ENCODE measurements around the gene ZNF611.
"Not testable (repeated sequence)": the region's sequence is repeated elsewhere in the genome, so short reads cannot be mapped to it uniquely, and the experiment has no call there.

The ZNF611 gene

GRCh38 chr19:52734331-52734892 is 432 bp downstream of the ZNF611 start:
- H3K36me3 ChIP-seq (ENCODE audit: control insufficient read depth, insufficient read depth, low read length), result no peaks in the 10 kb centered on the region
- no peaks in the 10 kb centered on the region for H3K27me3 ChIP-seq (ENCODE audit: control insufficient read depth, insufficient read depth, low read length)
- H3K4me3 ChIP-seq (ENCODE audit: low read length), result peak overlapping the region; percentile 82
- peak overlapping the region; percentile 88 for H3K27ac ChIP-seq (ENCODE audit: low read depth, low read length)
- H3K4me1 ChIP-seq (ENCODE audit: control insufficient read depth, insufficient read depth, low read length), result no peaks in the 10 kb centered on the region
- H3K9ac ChIP-seq (ENCODE audit: low read length), result peak overlapping the region; percentile 73

- H3K9ac ChIP-seq (ENCODE audit: low read length); H3K36me3 ChIP-seq (ENCODE audit: control insufficient read depth, insufficient read depth, low read length); H3K27ac ChIP-seq (ENCODE audit: low read depth, low read length); H3K4me1 ChIP-seq (ENCODE audit: control insufficient read depth, insufficient read depth, low read length); H3K4me3 ChIP-seq (ENCODE audit: low read length); H3K27me3 ChIP-seq (ENCODE audit: control insufficient read depth, insufficient read depth, low read length): not testable (repeated sequence)
These were observed 8.8 kb downstream of the ZNF611 start for GRCh38 chr19:52726051-52726450.

GRCh38 chr19:52725528-52725961 is 9.3 kb downstream of the ZNF611 start:
- Histone ChIP-seq H3K9ac (ENCODE audit: low read length) (no peak overlapping the region), H3K36me3 (ENCODE audit: control insufficient read depth, insufficient read depth, low read length) (peaks cover 5% of the 10 kb centered on the region), H3K4me3 (ENCODE audit: low read length) (no peak overlapping the region), H3K4me1 (ENCODE audit: control insufficient read depth, insufficient read depth, low read length) (no peaks in the 10 kb centered on the region), H3K27ac (ENCODE audit: low read depth, low read length) (no peak overlapping the region), H3K27me3 (ENCODE audit: control insufficient read depth, insufficient read depth, low read length) (no peaks in the 10 kb centered on the region)

GRCh38 chr19:52724701-52725514 is 9.9 kb downstream of the ZNF611 start:
- peaks cover 5% of the 10 kb centered on the region for H3K36me3 ChIP-seq (ENCODE audit: control insufficient read depth, insufficient read depth, low read length)
- H3K4me1 ChIP-seq (ENCODE audit: control insufficient read depth, insufficient read depth, low read length), result no peaks in the 10 kb centered on the region
- H3K4me3 ChIP-seq (ENCODE audit: low read length), result no peak overlapping the region
- no peaks in the 10 kb centered on the region for H3K27me3 ChIP-seq (ENCODE audit: control insufficient read depth, insufficient read depth, low read length)
- H3K27ac ChIP-seq (ENCODE audit: low read depth, low read length), result no peak overlapping the region
- H3K9ac ChIP-seq (ENCODE audit: low read length), result no peak overlapping the region

GRCh38 chr19:52723907-52724598 is 10.8 kb downstream of the ZNF611 start:
- not testable (repeated sequence) for H3K36me3 ChIP-seq (ENCODE audit: control insufficient read depth, insufficient read depth, low read length); H3K27me3 ChIP-seq (ENCODE audit: control insufficient read depth, insufficient read depth, low read length); H3K4me1 ChIP-seq (ENCODE audit: control insufficient read depth, insufficient read depth, low read length); H3K27ac ChIP-seq (ENCODE audit: low read depth, low read length); H3K9ac ChIP-seq (ENCODE audit: low read length); H3K4me3 ChIP-seq (ENCODE audit: low read length)

- Histone ChIP-seq H3K27ac (ENCODE audit: low read depth, low read length) (no peak overlapping the region), H3K36me3 (ENCODE audit: control insufficient read depth, insufficient read depth, low read length) (peaks cover 3% of the 10 kb centered on the region), H3K9ac (ENCODE audit: low read length) (no peak overlapping the region), H3K27me3 (ENCODE audit: control insufficient read depth, insufficient read depth, low read length) (no peaks in the 10 kb centered on the region), H3K4me1 (ENCODE audit: control insufficient read depth, insufficient read depth, low read length) (no peaks in the 10 kb centered on the region), H3K4me3 (ENCODE audit: low read length) (no peak overlapping the region)
These were observed 12.5 kb downstream of the ZNF611 start for GRCh38 chr19:52722062-52723003.

GRCh38 chr19:52720541-52720940 is 14.3 kb downstream of the ZNF611 start:
- not testable (repeated sequence) for H3K9ac ChIP-seq (ENCODE audit: low read length); H3K27me3 ChIP-seq (ENCODE audit: control insufficient read depth, insufficient read depth, low read length); H3K36me3 ChIP-seq (ENCODE audit: control insufficient read depth, insufficient read depth, low read length)

GRCh38 chr19:52716522-52716921 is 18.3 kb downstream of the ZNF611 start:
- Histone ChIP-seq H3K27me3 (ENCODE audit: control insufficient read depth, insufficient read depth, low read length) (no peaks in the 10 kb centered on the region), H3K4me1 (ENCODE audit: control insufficient read depth, insufficient read depth, low read length) (no peaks in the 10 kb centered on the region), H3K4me3 (ENCODE audit: low read length) (no peak overlapping the region), H3K27ac (ENCODE audit: low read depth, low read length) (no peak overlapping the region), H3K9ac (ENCODE audit: low read length) (no peak overlapping the region), H3K36me3 (ENCODE audit: control insufficient read depth, insufficient read depth, low read length) (peaks cover 7% of the 10 kb centered on the region)

More at GRCh38 chr19:52720541-52720940, 14.3 kb downstream of the ZNF611 start:
- H3K4me3 ChIP-seq (ENCODE audit: low read length); H3K27ac ChIP-seq (ENCODE audit: low read depth, low read length); H3K4me1 ChIP-seq (ENCODE audit: control insufficient read depth, insufficient read depth, low read length): not testable (repeated sequence)

- not testable (repeated sequence) for H3K36me3 ChIP-seq (ENCODE audit: control insufficient read depth, insufficient read depth, low read length); H3K4me1 ChIP-seq (ENCODE audit: control insufficient read depth, insufficient read depth, low read length); H3K27me3 ChIP-seq (ENCODE audit: control insufficient read depth, insufficient read depth, low read length); H3K27ac ChIP-seq (ENCODE audit: low read depth, low read length); H3K4me3 ChIP-seq (ENCODE audit: low read length); H3K9ac ChIP-seq (ENCODE audit: low read length)
These were observed 18.9 kb downstream of the ZNF611 start for GRCh38 chr19:52715902-52716301.

- H3K36me3 ChIP-seq (ENCODE audit: control insufficient read depth, insufficient read depth, low read length); H3K27ac ChIP-seq (ENCODE audit: low read depth, low read length); H3K4me1 ChIP-seq (ENCODE audit: control insufficient read depth, insufficient read depth, low read length); H3K9ac ChIP-seq (ENCODE audit: low read length); H3K4me3 ChIP-seq (ENCODE audit: low read length); H3K27me3 ChIP-seq (ENCODE audit: control insufficient read depth, insufficient read depth, low read length): not testable (repeated sequence)
These were observed 19.5 kb downstream of the ZNF611 start for GRCh38 chr19:52715330-52715729.

GRCh38 chr19:52713051-52713450 is 21.8 kb downstream of the ZNF611 start:
- not testable (repeated sequence) for H3K4me3 ChIP-seq (ENCODE audit: low read length); H3K27me3 ChIP-seq (ENCODE audit: control insufficient read depth, insufficient read depth, low read length); H3K27ac ChIP-seq (ENCODE audit: low read depth, low read length); H3K36me3 ChIP-seq (ENCODE audit: control insufficient read depth, insufficient read depth, low read length); H3K4me1 ChIP-seq (ENCODE audit: control insufficient read depth, insufficient read depth, low read length); H3K9ac ChIP-seq (ENCODE audit: low read length)

GRCh38 chr19:52711661-52712060 is 23.2 kb downstream of the ZNF611 start:
- H3K27me3 ChIP-seq (ENCODE audit: control insufficient read depth, insufficient read depth, low read length); H3K9ac ChIP-seq (ENCODE audit: low read length); H3K36me3 ChIP-seq (ENCODE audit: control insufficient read depth, insufficient read depth, low read length); H3K27ac ChIP-seq (ENCODE audit: low read depth, low read length); H3K4me1 ChIP-seq (ENCODE audit: control insufficient read depth, insufficient read depth, low read length); H3K4me3 ChIP-seq (ENCODE audit: low read length): not testable (repeated sequence)

Measured in rectal smooth muscle tissue (tissue), 1 donor.